NCI-H1694 (cell line): ENCODE measurements around the gene TMEM255A.
A peak's percentile ranks its signal among the peaks of the same experiment; 100 is the strongest.

ENCODE experiments used
- DNase-seq: peaks from one replicate; lab custom pipeline; 2025; lab: John Stamatoyannopoulos, UW

TMEM255A gene

GRCh38 chrX:120262859-120263708 lies 48.2 kb downstream of the TMEM255A start:
- no peak for DNase-seq

- no peak for DNase-seq
These were observed 50.9 kb downstream of the TMEM255A start for GRCh38 chrX:120260369-120260768.

GRCh38 chrX:120253784-120254183 lies 57.5 kb downstream of the TMEM255A start:
- no peak for DNase-seq

GRCh38 chrX:120251471-120252011 lies 59.7 kb downstream of the TMEM255A start:
- DNase-seq: peak; percentile 25

- peak; percentile 86 for DNase-seq
These were observed 60.6 kb downstream of the TMEM255A start, which contains the start of gene ZBTB33 for GRCh38 chrX:120250522-120251271. TSS of gene ZBTB33 (plus strand) at chrX:120250812. CDS start at chrX:120253416, 2,604 bp downstream.

GRCh38 chrX:120244735-120245498 lies 66.3 kb downstream of the TMEM255A start:
- peak; percentile 73 for DNase-seq

- DNase-seq: no peak
These were observed 66.9 kb downstream of the TMEM255A start for GRCh38 chrX:120244395-120244734.

- DNase-seq: no peak
These were observed 68.4 kb downstream of the TMEM255A start for GRCh38 chrX:120242813-120243212.

GRCh38 chrX:120238933-120239332 lies 72.3 kb downstream of the TMEM255A start:
- no peak for DNase-seq

GRCh38 chrX:120236687-120237479 lies 74.4 kb downstream of the TMEM255A start:
- DNase-seq: no peak

GRCh38 chrX:120235284-120235683 lies 76.0 kb downstream of the TMEM255A start:
- DNase-seq: no peak

- no peak for DNase-seq
These were observed 82.9 kb downstream of the TMEM255A start for GRCh38 chrX:120228187-120228908.

- no peak for DNase-seq
These were observed 86.9 kb downstream of the TMEM255A start for GRCh38 chrX:120224388-120224787.

- DNase-seq: no peak
These were observed 87.9 kb downstream of the TMEM255A start for GRCh38 chrX:120223374-120223773.

- DNase-seq: peak; percentile 63
These were observed 97.6 kb downstream of the TMEM255A start for GRCh38 chrX:120213438-120214265.
